H1 (cell line): Measurements from ENCODE around the gene DAPK1. TPM values are rescaled to one million over a fixed set of nuclear protein-coding genes. Genes with fewer than 3 reads are reported as not detected.

ENCODE experiments used
- ASH2L ChIP-seq: fragments of 200-600, 300-600 bp; sonication (generic); IDR thresholded peaks from one replicate; pipeline ENCODE4 v1.7.1; 2017; ENCODE audit warnings: low read length
- BRCA1 ChIP-seq: IDR thresholded peaks from 2 replicates; pipeline ENCODE4 v1.6.1; 2012; ENCODE audit warnings: low read depth, low read length, improper control_type of control experiment
- CHD1 ChIP-seq: IDR thresholded peaks from 2 replicates; pipeline ENCODE4 v1.6.1; 2012; ENCODE audit warnings: low read depth, low read length, improper control_type of control experiment
- KDM1A ChIP-seq: fragments of 200-600, 300-600 bp; sonication (generic); IDR thresholded peaks from 2 replicates; pipeline ENCODE4 v1.7.1; 2016; ENCODE audit warnings: mild to moderate bottlenecking, low read length, borderline replicate concordance
- PHF8 ChIP-seq: fragments of 200-600 bp; sonication (generic); conservative IDR thresholded peaks from 2 replicates; pipeline ENCODE4 v1.7.1; 2012; ENCODE audit warnings: low read depth, mild to moderate bottlenecking, inconsistent platforms, low read length, moderate library complexity
- SAP30 ChIP-seq: fragments of 300-600 bp; sonication (generic); IDR thresholded peaks from 2 replicates; pipeline ENCODE4 v1.7.1; 2012; ENCODE audit warnings: low read length, moderate library complexity, mild to moderate bottlenecking, inconsistent platforms; ENCODE audit not compliant: insufficient read depth, insufficient replicate concordance
- TEAD4 ChIP-seq: IDR thresholded peaks from 2 replicates; pipeline ENCODE4 v1.6.1; 2012; ENCODE audit warnings: low read depth, low read length, inconsistent platforms, mixed read lengths
- polyA plus RNA-seq, 7 experiments: library from polyadenylated mRNA; depleted of rRNA in 3 of 7; stranded (reverse) in 5 of 7; unstranded in 2 of 7; fragments of >200 nt in 5 of 7; fragments of 200-250 nt in 2 of 7; gene quantifications; 1 replicate in 5 of 7; 2 replicates in 1 of 7; 4 replicates in 1 of 7; pipeline versions ENCODE4 v1.2.1 to v1.2.3, GENCODE V29; 2011 to 2013; ENCODE audit warnings: missing spikeins in 2 of 7, mixed read lengths in 2 of 7
- total RNA-seq: library from RNA; stranded (reverse); fragmentation: NEBNext Ultra II Directional; extraction: Animal tissue kit (Norgen Biotek cat#: 25700); gene quantifications from 2 replicates; pipeline ENCODE4 v1.2.1, GENCODE V29; 2021

The DAPK1 gene
- total and polyA plus RNA-seq, 2 of the 8 experiments (the other 6 are each of a cell fraction or from before 2014, with no cell fraction given) = 62.4 to 131 TPM

GRCh38 chr9:87545858-87546257, 48.2 kb downstream of the DAPK1 start (continued):
- TF ChIP-seq PHF8 (no peak), ASH2L (no peak), SAP30 (no peak), BRCA1 (no peak), CHD1 (no peak), TEAD4 (no peak), KDM1A (no peak)
- TF ChIP-seq, all 59 proteins: peak for 0
